ENCODE measurements around the gene MVD. TPM values are rescaled to one million over a fixed set of nuclear protein-coding genes. Genes with fewer than 3 reads are reported as not detected.

The MVD gene
- total and polyA plus RNA-seq, 2 of the 4 experiments (the other 2 are of a cell fraction) = 18.3 to 28.4 TPM

DNA sequence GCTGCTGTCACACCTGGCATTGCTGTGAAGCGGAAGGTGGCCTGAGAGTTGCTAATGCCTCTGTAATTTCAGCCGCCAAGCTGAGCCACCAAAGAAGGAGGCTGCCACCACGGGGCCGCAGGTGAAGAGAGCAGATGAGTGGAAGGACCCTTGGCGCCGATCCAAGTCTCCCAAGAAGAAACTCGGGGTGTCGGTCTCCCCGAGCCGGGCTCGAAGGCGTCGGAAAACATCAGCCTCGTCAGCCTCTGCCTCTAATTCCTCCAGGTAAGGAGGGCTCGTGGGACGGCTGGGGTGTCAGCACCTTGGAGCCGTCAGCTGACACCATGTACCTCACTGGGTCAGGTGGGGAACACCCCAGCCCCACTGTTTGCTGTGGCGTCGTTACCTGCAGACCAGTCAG, 40.8 kb downstream of the MVD start:
- Histone ChIP-seq H4K8ac (ENCODE audit: low read depth in 2 of 2, low read length in 2 of 2) (no peak overlapping the region), H3K36me3 (ENCODE audit: control insufficient read depth, insufficient read depth, low read length) (peaks cover 46% of the 10 kb centered on the region), H3K27me3 (ENCODE audit: control insufficient read depth, insufficient read depth, low read length) (no peaks in the 10 kb centered on the region), H4K5ac (ENCODE audit: low read depth, low read length) (no peak overlapping the region), H3K23ac (ENCODE audit: low read depth, low read length) (no peak overlapping the region), H4K91ac (ENCODE audit: insufficient read depth, low read depth, low read length) (no peak overlapping the region), H2AK5ac (ENCODE audit: low read depth, low read length) (no peak overlapping the region), H3K9me1 (ENCODE audit: insufficient read depth, low read length) (peaks cover 20% of the 10 kb centered on the region), H3K14ac (replicated peaks; ENCODE audit: low read depth, low read length) (no peak overlapping the region), H3K4me3 (ENCODE audit: insufficient read depth, low read depth, low read length) (no peak overlapping the region), H2BK15ac (ENCODE audit: low read depth, low read length) (no peak overlapping the region), H3K9ac (ENCODE audit: low read depth, low read length) (no peak overlapping the region), H4K20me1 (ENCODE audit: insufficient read depth, low read length) (peaks cover 58% of the 10 kb centered on the region), H2BK5ac (ENCODE audit: low read depth, low read length, poor library complexity, severe bottlenecking) (no peak overlapping the region), H2AFZ (replicated peaks; ENCODE audit: low read length, poor library complexity) (peak overlapping the region; percentile 6), H3K4me2 (ENCODE audit: low read depth, low read length) (no peak overlapping the region), H3K18ac (ENCODE audit: low read depth, low read length) (no peak overlapping the region), H2AK9ac (replicated peaks; ENCODE audit: low read depth, low read length, poor library complexity) (no peak overlapping the region), H3K4me1 (ENCODE audit: control insufficient read depth, insufficient read depth, low read length) (peaks cover 22% of the 10 kb centered on the region), H2BK20ac (ENCODE audit: low read depth, low read length) (no peak overlapping the region), H3K9me3 (ENCODE audit: control insufficient read depth, insufficient read depth, low read length) (no peaks in the 10 kb centered on the region), H2BK120ac (ENCODE audit: low read depth, low read length) (no peak overlapping the region), H3K79me1 (ENCODE audit: low read depth in 1 of 2, low read length in 2 of 2) (peaks cover 8 to 55% of the 10 kb centered on the region in 2 experiments), H3K4ac (ENCODE audit: low read depth, low read length) (no peak overlapping the region), H3K27ac (ENCODE audit: insufficient read depth, low read length) (no peak overlapping the region), H3K56ac (ENCODE audit: extremely low read depth, insufficient read depth, low read length) (no peak overlapping the region)
- TF ChIP-seq SMC3 (IDR thresholded peaks at IDR 0.05; ENCODE audit: low read depth, low read length) (no peak), CTCF (conservative IDR thresholded peaks at IDR 0.05; ENCODE audit: low read depth, low read length) (no peak), USF2 (IDR thresholded peaks at IDR 0.05; ENCODE audit: low read depth, low read length) (no peak), MAZ (IDR thresholded peaks at IDR 0.05; ENCODE audit: borderline replicate concordance, low read depth, low read length) (no peak), BHLHE40 (IDR thresholded peaks at IDR 0.05; ENCODE audit: low read depth, low read length) (no peak), FOS (IDR thresholded peaks at IDR 0.05; ENCODE audit: low read depth, low read length) (no peak), POLR2A (IDR thresholded peaks at IDR 0.05; ENCODE audit: low read depth, low read length) (no peak), RAD21 (IDR thresholded peaks at IDR 0.05; ENCODE audit: low read length) (no peak), RCOR1 (IDR thresholded peaks at IDR 0.05; ENCODE audit: insufficient replicate concordance, low read length) (no peak), NFE2L2 (IDR thresholded peaks at IDR 0.05; ENCODE audit: low read depth, low read length) (no peak)
- TF ChIP-seq, protein P1, sequence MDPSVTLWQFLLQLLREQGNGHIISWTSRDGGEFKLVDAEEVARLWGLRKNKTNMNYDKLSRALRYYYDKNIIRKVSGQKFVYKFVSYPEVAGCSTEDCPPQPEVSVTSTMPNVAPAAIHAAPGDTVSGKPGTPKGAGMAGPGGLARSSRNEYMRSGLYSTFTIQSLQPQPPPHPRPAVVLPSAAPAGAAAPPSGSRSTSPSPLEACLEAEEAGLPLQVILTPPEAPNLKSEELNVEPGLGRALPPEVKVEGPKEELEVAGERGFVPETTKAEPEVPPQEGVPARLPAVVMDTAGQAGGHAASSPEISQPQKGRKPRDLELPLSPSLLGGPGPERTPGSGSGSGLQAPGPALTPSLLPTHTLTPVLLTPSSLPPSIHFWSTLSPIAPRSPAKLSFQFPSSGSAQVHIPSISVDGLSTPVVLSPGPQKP (IDR thresholded peaks at IDR 0.05; ENCODE audit: borderline replicate concordance, low read depth, low read length) = no peak
- 95% methylated on average over 15 of the region's 19 CpGs; no CpG with 5 or more reads in 1 of the 2 experiments for WGBS, 2 experiments (ENCODE audit: extremely low coverage in 2 of 2, insufficient read length in 1 of 2)
- dilution Hi-C loops (cut with HindIII; ENCODE audit: low sequenced_read_pairs, unreplicated experiment) = no loop called here
- intact Hi-C loops (cut with micrococcal nuclease) = no loop called here
- CTCF ChIA-PET = no interaction called here
- no TSS peak for BruUV-seq (replicated peaks)
- ATAC-seq (ENCODE audit: low read depth) = no peak
- POLR2A ChIA-PET (ENCODE audit: unreplicated experiment) = no interaction called here
- in situ Hi-C loops (cut with MboI; ENCODE audit: low sequenced_read_pairs) = no loop called here
- no peak for DNase-seq
